ENCODE measurements around the gene SLC35G2.

DNA sequence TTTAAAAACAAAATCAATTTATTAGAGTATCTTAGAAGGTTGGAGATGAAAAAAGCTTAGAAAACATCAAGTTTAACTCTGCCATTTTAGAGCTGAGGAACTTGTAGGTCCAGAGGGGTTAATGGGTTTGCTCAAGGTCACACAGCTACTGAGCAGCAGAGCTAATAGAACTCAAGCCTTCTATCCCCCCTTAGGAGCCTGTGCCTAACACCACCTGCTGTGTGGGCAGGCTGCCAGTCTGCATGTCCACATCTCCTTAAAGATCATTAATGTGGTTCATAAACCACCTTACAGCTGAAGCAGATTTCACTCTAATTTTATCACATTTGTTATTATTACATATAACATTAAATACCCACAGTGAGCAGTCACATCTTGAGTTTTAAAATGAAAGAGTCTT, 14.1 kb upstream of the SLC35G2 start:
- TF ChIP-seq, protein P1, sequence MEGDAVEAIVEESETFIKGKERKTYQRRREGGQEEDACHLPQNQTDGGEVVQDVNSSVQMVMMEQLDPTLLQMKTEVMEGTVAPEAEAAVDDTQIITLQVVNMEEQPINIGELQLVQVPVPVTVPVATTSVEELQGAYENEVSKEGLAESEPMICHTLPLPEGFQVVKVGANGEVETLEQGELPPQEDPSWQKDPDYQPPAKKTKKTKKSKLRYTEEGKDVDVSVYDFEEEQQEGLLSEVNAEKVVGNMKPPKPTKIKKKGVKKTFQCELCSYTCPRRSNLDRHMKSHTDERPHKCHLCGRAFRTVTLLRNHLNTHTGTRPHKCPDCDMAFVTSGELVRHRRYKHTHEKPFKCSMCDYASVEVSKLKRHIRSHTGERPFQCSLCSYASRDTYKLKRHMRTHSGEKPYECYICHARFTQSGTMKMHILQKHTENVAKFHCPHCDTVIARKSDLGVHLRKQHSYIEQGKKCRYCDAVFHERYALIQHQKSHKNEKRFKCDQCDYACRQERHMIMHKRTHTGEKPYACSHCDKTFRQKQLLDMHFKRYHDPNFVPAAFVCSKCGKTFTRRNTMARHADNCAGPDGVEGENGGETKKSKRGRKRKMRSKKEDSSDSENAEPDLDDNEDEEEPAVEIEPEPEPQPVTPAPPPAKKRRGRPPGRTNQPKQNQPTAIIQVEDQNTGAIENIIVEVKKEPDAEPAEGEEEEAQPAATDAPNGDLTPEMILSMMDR (conservative IDR thresholded peaks at IDR 0.05; ENCODE audit: low read depth, low read length) = no peak
- TF ChIP-seq FOS (IDR thresholded peaks at IDR 0.05; ENCODE audit: low read depth, low read length) = no peak
- TF ChIP-seq, protein P2, sequence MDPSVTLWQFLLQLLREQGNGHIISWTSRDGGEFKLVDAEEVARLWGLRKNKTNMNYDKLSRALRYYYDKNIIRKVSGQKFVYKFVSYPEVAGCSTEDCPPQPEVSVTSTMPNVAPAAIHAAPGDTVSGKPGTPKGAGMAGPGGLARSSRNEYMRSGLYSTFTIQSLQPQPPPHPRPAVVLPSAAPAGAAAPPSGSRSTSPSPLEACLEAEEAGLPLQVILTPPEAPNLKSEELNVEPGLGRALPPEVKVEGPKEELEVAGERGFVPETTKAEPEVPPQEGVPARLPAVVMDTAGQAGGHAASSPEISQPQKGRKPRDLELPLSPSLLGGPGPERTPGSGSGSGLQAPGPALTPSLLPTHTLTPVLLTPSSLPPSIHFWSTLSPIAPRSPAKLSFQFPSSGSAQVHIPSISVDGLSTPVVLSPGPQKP (IDR thresholded peaks at IDR 0.05; ENCODE audit: borderline replicate concordance, low read depth, low read length) = no peak
- TF ChIP-seq POLR2A (IDR thresholded peaks at IDR 0.05; ENCODE audit: low read depth, low read length) = no peak
- TF ChIP-seq SMC3 (IDR thresholded peaks at IDR 0.05; ENCODE audit: low read depth, low read length) = no peak
- TF ChIP-seq RAD21 (IDR thresholded peaks at IDR 0.05; ENCODE audit: low read length) = no peak
- TF ChIP-seq CHD1 (IDR thresholded peaks at IDR 0.05; ENCODE audit: low read depth, low read length) = no peak
- TF ChIP-seq BHLHE40 (IDR thresholded peaks at IDR 0.05; ENCODE audit: low read depth, low read length) = no peak
- no peak for TF ChIP-seq RFX5 (IDR thresholded peaks at IDR 0.05; ENCODE audit: low read depth, low read length)
- TF ChIP-seq CEBPB (IDR thresholded peaks at IDR 0.05; ENCODE audit: low read depth, low read length) = no peak
- no peak for TF ChIP-seq MAZ (IDR thresholded peaks at IDR 0.05; ENCODE audit: borderline replicate concordance, low read depth, low read length)

All from IMR-90 (cell line).